OCI-LY3 (cell line): Measurements from ENCODE around the gene NHLRC4.

Experiments used
- H2AFZ ChIP-seq: fragments of 200-600, 300-600 bp; shearing (Covaris generic); 2 replicates; pipeline ENCODE4 v1.6.0; 2014; ENCODE audit warnings: antibody characterized with exemption, low read depth, low read length
- H3K27ac ChIP-seq: fragments of 200-600, 300-600 bp; sonication (generic); 2 replicates; pipeline ENCODE4 v1.5.1; 2014; ENCODE audit warnings: mild to moderate bottlenecking, low read length, moderate library complexity, mixed read lengths
- H3K27me3 ChIP-seq: fragments of 200-600, 300-600 bp; sonication (generic); 2 replicates; pipeline ENCODE4 v1.6.1; 2014; ENCODE audit warnings: low read depth, low read length, mixed read lengths
- H3K36me3 ChIP-seq: fragments of 200-600, 300-600 bp; sonication (generic); replicated peaks from 2 replicates; pipeline ENCODE3; 2014; ENCODE audit warnings: low read depth, low read length, mixed read lengths
- H3K4me1 ChIP-seq: fragments of 300-600, 200-600 bp; sonication (generic); 2 replicates; pipeline ENCODE4 v1.6.1; 2014; ENCODE audit warnings: low read length, mixed read lengths
- H3K4me2 ChIP-seq: fragments of 200-600, 300-600 bp; sonication (generic); 2 replicates; pipeline ENCODE4 v1.6.1; 2014; ENCODE audit warnings: low read length, mixed read lengths
- H3K4me3 ChIP-seq: fragments of 300-600, 200-600 bp; sonication (generic); 2 replicates; pipeline ENCODE4 v1.5.1; 2014; ENCODE audit warnings: antibody characterized with exemption, mild to moderate bottlenecking, low read length, moderate library complexity
- H3K79me2 ChIP-seq: fragments of 300-600, 200-600 bp; shearing (Covaris generic); 2 replicates; pipeline ENCODE4 v1.6.1; 2014; ENCODE audit warnings: mild to moderate bottlenecking, low read length, mixed read lengths
- H3K9ac ChIP-seq: fragments of 300-600, 200-600 bp; shearing (Covaris generic); 2 replicates; pipeline ENCODE4 v1.6.0; 2014; ENCODE audit warnings: mild to moderate bottlenecking, low read length, moderate library complexity
- H3K9me3 ChIP-seq: fragments of 200-600, 300-600 bp; shearing (Covaris generic); 2 replicates; pipeline ENCODE4 v1.6.1; 2014; ENCODE audit warnings: low read length, mixed read lengths; ENCODE audit not compliant: insufficient read depth
- H4K20me1 ChIP-seq: fragments of 200-600, 300-600 bp; sonication (generic); 2 replicates; pipeline ENCODE4 v1.6.1; 2016; ENCODE audit warnings: low read length, mixed read lengths; ENCODE audit not compliant: insufficient read depth
- CTCF ChIP-seq: fragments of 200-600, 300-600 bp; sonication (generic); IDR thresholded peaks from 2 replicates; pipeline ENCODE4 v1.5.1; 2014; ENCODE audit warnings: antibody characterized with exemption, low read length, low read depth
- EZH2phosphoT487 ChIP-seq: fragments of 200-600 bp; shearing (Covaris generic); IDR thresholded peaks from 2 replicates; pipeline ENCODE4 v1.6.1; 2018; ENCODE audit warnings: antibody characterized with exemption, mixed run types, low read depth

Gene NHLRC4

GRCh38 chr16:559411-560203 is 7.2 kb upstream of the NHLRC4 start:
- Histone ChIP-seq H3K27ac (no peak overlapping the region), H3K9ac (no peak overlapping the region), H3K9me3 (no peaks in the 10 kb centered on the region), H3K27me3 (no peaks in the 10 kb centered on the region), H3K79me2 (no peaks in the 10 kb centered on the region), H2AFZ (no peak overlapping the region), H3K4me2 (no peak overlapping the region), H4K20me1 (no peaks in the 10 kb centered on the region), H3K4me1 (no peaks in the 10 kb centered on the region), H3K36me3 (no peaks in the 10 kb centered on the region), H3K4me3 (no peak overlapping the region)
- no peak for TF ChIP-seq CTCF
- TF ChIP-seq EZH2phosphoT487 = no peak

GRCh38 chr16:560204-560700 is 6.6 kb upstream of the NHLRC4 start, which contains the start of gene PRR35:
Gene PRR35 (plus strand): TSS chr16:560394. CDS start chr16:563295, 2,901 bp downstream.
- TF ChIP-seq EZH2phosphoT487 = no peak
- TF ChIP-seq CTCF = no peak
- Histone ChIP-seq H3K9me3 (no peaks in the 10 kb centered on the region), H4K20me1 (no peaks in the 10 kb centered on the region), H3K36me3 (no peaks in the 10 kb centered on the region), H3K9ac (no peak within 1 kb of the TSS), H3K4me3 (no peak within 1 kb of the TSS), H3K4me2 (no peak within 1 kb of the TSS), H3K27ac (no peak within 1 kb of the TSS), H3K4me1 (no peaks in the 10 kb centered on the region), H3K79me2 (no peaks in the 10 kb centered on the region), H2AFZ (no peak within 1 kb of the TSS), H3K27me3 (no peaks in the 10 kb centered on the region)

GRCh38 chr16:560701-561412 is 5.9 kb upstream of the NHLRC4 start:
- Histone ChIP-seq H3K79me2 (no peaks in the 10 kb centered on the region), H3K4me2 (no peak overlapping the region), H3K27ac (no peak overlapping the region), H3K9ac (no peak overlapping the region), H3K4me1 (peaks cover 2% of the 10 kb centered on the region), H3K27me3 (no peaks in the 10 kb centered on the region), H3K4me3 (no peak overlapping the region), H2AFZ (no peak overlapping the region), H4K20me1 (no peaks in the 10 kb centered on the region), H3K36me3 (no peaks in the 10 kb centered on the region), H3K9me3 (no peaks in the 10 kb centered on the region)
- no peak for TF ChIP-seq CTCF
- no peak for TF ChIP-seq EZH2phosphoT487

GRCh38 chr16:561413-561794 is 5.4 kb upstream of the NHLRC4 start:
- Histone ChIP-seq H3K9me3 (no peaks in the 10 kb centered on the region), H3K27ac (no peak overlapping the region), H2AFZ (no peak overlapping the region), H3K4me1 (peaks cover 8% of the 10 kb centered on the region), H3K36me3 (no peaks in the 10 kb centered on the region), H3K9ac (no peak overlapping the region), H3K4me2 (no peak overlapping the region), H3K27me3 (no peaks in the 10 kb centered on the region), H3K79me2 (no peaks in the 10 kb centered on the region), H4K20me1 (no peaks in the 10 kb centered on the region), H3K4me3 (no peak overlapping the region)
- TF ChIP-seq CTCF = no peak
- TF ChIP-seq EZH2phosphoT487 = no peak
